GM10248 (cell line): ENCODE data around the gene TUBGCP3.

Source experiments
- CTCF ChIA-PET: fragments of 300-600 bp; sonication (Branson Sonifier 250); formaldehyde crosslinking; extraction: SDS; loops from one replicate; lab custom pipeline; 2021; ENCODE audit warnings: antibody characterized with exemption; lab: Yijun Ruan, JAX
- POLR2A ChIA-PET: fragments of 350-650 bp; sonication (Branson Sonifier 250); formaldehyde crosslinking; extraction: SDS; loops from one replicate; lab custom pipeline; 2020; ENCODE audit warnings: antibody characterized with exemption; lab: Yijun Ruan, JAX
- DNase-seq: peaks from one replicate; pipeline ENCODE4 v3.0.0; 2012; ENCODE audit errors: extremely low spot score
- CTCF ChIP-seq: IDR thresholded peaks from 2 replicates; pipeline ENCODE4 v1.5.1; 2012; ENCODE audit warnings: mild to moderate bottlenecking, low read depth; ENCODE audit errors: extremely low read depth, missing control alignments, control extremely low read depth

Gene TUBGCP3

GRCh38 chr13:112588490-112589297 is 741 bp upstream of the TUBGCP3 start:
- POLR2A ChIA-PET: no interaction called here
- no peak for TF ChIP-seq CTCF
- CTCF ChIA-PET: interaction anchor here (1.0 to 4.2 kb wide), 4 partner anchors 9 to 18 kb away, joined by 3 to 24 read pairs (median 12); no protein-coding TSS in a partner anchor
- DNase-seq: no peak

- peak; percentile 84 for DNase-seq
- ChIA-PET POLR2A (no interaction called here), CTCF (interaction anchor here (0.9 to 4.2 kb wide), 2 partner anchors 13 to 19 kb away, joined by 3 to 24 read pairs; no protein-coding TSS in a partner anchor)
- peak; percentile 13 for TF ChIP-seq CTCF
Observed at GRCh38 chr13:112587212-112587763, 665 bp downstream of the TUBGCP3 start.

GRCh38 chr13:112586334-112586960 is 1.5 kb downstream of the TUBGCP3 start:
- CTCF ChIA-PET: interaction anchor here (1.0 to 1.4 kb wide), 2 partner anchors 13 to 18 kb away, joined by 3 read pairs; no protein-coding TSS in a partner anchor
- DNase-seq: no peak
- POLR2A ChIA-PET: no interaction called here

GRCh38 chr13:112583592-112584277 is 4.2 kb downstream of the TUBGCP3 start:
- no peak for TF ChIP-seq CTCF
- CTCF ChIA-PET: interaction anchor here (1.0 to 1.9 kb wide), 4 partner anchors 10 to 75 kb away, joined by 3 to 7 read pairs (median 4); no protein-coding TSS in a partner anchor
- POLR2A ChIA-PET: no interaction called here
- DNase-seq: peak; percentile 62

More at GRCh38 chr13:112586334-112586960, 1.5 kb downstream of the TUBGCP3 start:
- no peak for TF ChIP-seq CTCF

- ChIA-PET POLR2A (no interaction called here), CTCF (interaction anchor here (1.1 to 1.7 kb wide), 2 partner anchors 24 to 58 kb away, joined by 4 to 6 read pairs; no protein-coding TSS in a partner anchor)
- TF ChIP-seq CTCF: no peak
- DNase-seq: no peak
Observed at GRCh38 chr13:112582263-112582662, 5.7 kb downstream of the TUBGCP3 start.

GRCh38 chr13:112580912-112581311 is 7.0 kb downstream of the TUBGCP3 start:
- ChIA-PET POLR2A (no interaction called here), CTCF (interaction anchor here (1.0 to 1.5 kb wide), 3 partner anchors 10 to 294 kb away, joined by 3 to 5 read pairs (median 3); no protein-coding TSS in a partner anchor)
- no peak for DNase-seq
- TF ChIP-seq CTCF: no peak
